HCT116 (cell line): ENCODE data around the gene DEPDC1B. TPM values are rescaled to one million over a fixed set of nuclear protein-coding genes. Genes with fewer than 3 reads are reported as not detected.

Source experiments
- ATAC-seq: fragments of 200-7000 bp; cut with Tn5 transposase; 2 replicates; pipeline ENCODE4 v1.9.1; 2020; ENCODE audit warnings: mild to moderate bottlenecking, moderate library complexity
- BruUV-seq: library from RNA; stranded (reverse); fragments of 400-500 nt; replicated peaks from 2 replicates; lab custom pipeline; 2021; lab: Mats Ljungman, UMichigan
- CTCF ChIA-PET: fragments of 300-600 bp; sonication (Branson Sonifier 250); formaldehyde crosslinking; loops from one replicate; lab custom pipeline; 2021; ENCODE audit warnings: antibody characterized with exemption; lab: Charles Lee
- POLR2A ChIA-PET: fragments of 300-600, 350-600 bp; sonication (Branson Sonifier 250); formaldehyde crosslinking; loops from one replicate; lab custom pipeline; 2021; ENCODE audit warnings: antibody characterized with exemption; lab: Charles Lee
- RAD21 ChIA-PET, 2 experiments: fragments of 300-600 bp; sonication (Branson Sonifier 250); formaldehyde crosslinking; loops; one replicate each; lab custom pipeline; 2023; ENCODE audit warnings: low total read pairs in 2 of 2; ENCODE audit not compliant: uncharacterized antibody in 2 of 2, unreplicated experiment in 2 of 2, low non-redundant PET in 1 of 2; lab: Charles Lee
- DNase-seq: peaks from one replicate; pipeline ENCODE4 v3.0.0-alpha.2; 2010; ENCODE audit warnings: low read depth, low spot score
- H2AFZ ChIP-seq: fragments of 200-600 bp; shearing (Covaris generic), sonication (generic); 2 replicates; pipeline ENCODE4 v1.6.1; 2017; ENCODE audit warnings: low read depth, mixed run types, mixed read lengths, antibody characterized with exemption, low read length; ENCODE audit not compliant: poor library complexity, severe bottlenecking
- H3K27ac ChIP-seq: 2 replicates; pipeline ENCODE4 v1.5.1; 2012; ENCODE audit warnings: low read depth, low read length
- H3K27me3 ChIP-seq: fragments of 200-600 bp; sonication (generic); 2 replicates; pipeline ENCODE4 v1.6.1; 2016; ENCODE audit warnings: mixed run types, low read length, mixed read lengths; ENCODE audit not compliant: insufficient read depth
- H3K36me3 ChIP-seq, 2 experiments: fragments of 200-500 bp in 1 of 2; fragments of 200-600 bp in 1 of 2; sonication (Bioruptor generic) in 1 of 2; sonication (generic) in 1 of 2; 2 replicates each; pipeline versions ENCODE4 v1.5.1 to v1.6.1; 2014 to 2016; ENCODE audit warnings: low read length in 2 of 2, inconsistent platforms in 1 of 2, mixed read lengths in 1 of 2, mixed run types in 1 of 2; ENCODE audit not compliant: insufficient read depth in 2 of 2, control insufficient read depth in 1 of 2
- H3K4me1 ChIP-seq, 2 experiments: fragments of 200-600 bp in 1 of 2; sonication (generic) in 1 of 2; 2 replicates each; pipeline versions ENCODE4 v1.5.1 to v1.6.1; 2012 to 2017; ENCODE audit warnings: low read length in 2 of 2, inconsistent platforms in 1 of 2, mild to moderate bottlenecking in 1 of 2, mixed read lengths in 1 of 2, mixed run types in 1 of 2, moderate library complexity in 1 of 2; ENCODE audit not compliant: insufficient read depth in 2 of 2, control insufficient read depth in 1 of 2
- H3K4me2 ChIP-seq: fragments of 200-600 bp; sonication (generic); 2 replicates; pipeline ENCODE4 v1.6.1; 2017; ENCODE audit warnings: mixed run types, low read length, mixed read lengths
- H3K4me3 ChIP-seq, 2 experiments: fragments of 200-600 bp in 1 of 2; sonication (generic) in 1 of 2; replicated peaks in 1 of 2; 2 replicates each; pipeline ENCODE4 v1.5.1; 2011 to 2016; ENCODE audit warnings: low read length in 2 of 2, control low read depth in 1 of 2, low read depth in 1 of 2, mild to moderate bottlenecking in 1 of 2, mixed read lengths in 1 of 2, mixed run types in 1 of 2
- H3K79me2 ChIP-seq: fragments of 200-600 bp; sonication (generic); 2 replicates; pipeline ENCODE4 v1.6.1; 2017; ENCODE audit warnings: mild to moderate bottlenecking, mixed run types, low read length, moderate library complexity, mixed read lengths; ENCODE audit not compliant: insufficient read depth
- H3K9ac ChIP-seq: fragments of 200-600 bp; sonication (generic); 2 replicates; pipeline ENCODE4 v1.6.1; 2016; ENCODE audit warnings: low read length, mixed read lengths
- H3K9me2 ChIP-seq: fragments of 200-600 bp; sonication (generic), shearing (Covaris generic); 2 replicates; pipeline ENCODE4 v1.6.1; 2017; ENCODE audit warnings: mixed run types, mild to moderate bottlenecking, moderate library complexity; ENCODE audit not compliant: insufficient read depth
- H3K9me3 ChIP-seq, 2 experiments: fragments of 200-500 bp in 1 of 2; fragments of 200-600 bp in 1 of 2; sonication (Bioruptor generic) in 1 of 2; sonication (generic) in 1 of 2; 2 replicates each; pipeline ENCODE4 v1.6.1; 2014 to 2017; ENCODE audit warnings: low read length in 2 of 2, mixed read lengths in 2 of 2, inconsistent platforms in 1 of 2, low read depth in 1 of 2, mild to moderate bottlenecking in 1 of 2, mixed run types in 1 of 2, moderate library complexity in 1 of 2; ENCODE audit not compliant: control insufficient read depth in 1 of 2, insufficient read depth in 1 of 2
- H4K20me1 ChIP-seq: fragments of 200-600 bp; sonication (generic), shearing (Covaris generic); 2 replicates; pipeline ENCODE4 v1.6.1; 2017; ENCODE audit warnings: mixed run types, mild to moderate bottlenecking, moderate library complexity; ENCODE audit not compliant: insufficient read depth
- EGR1 ChIP-seq: IDR thresholded peaks from 2 replicates; pipeline ENCODE4 v1.6.1; 2012; ENCODE audit warnings: low read depth
- EZH2phosphoT487 ChIP-seq: fragments of 200-600 bp; IDR thresholded peaks from 2 replicates; pipeline ENCODE4 v1.6.1; 2018; ENCODE audit warnings: antibody characterized with exemption, borderline replicate concordance
- FOSL1 ChIP-seq: IDR thresholded peaks from 2 replicates; pipeline ENCODE4 v1.6.1; 2012; ENCODE audit warnings: low read depth
- POLR2A ChIP-seq: IDR thresholded peaks from 2 replicates; pipeline ENCODE4 v1.7.0; 2011; ENCODE audit warnings: borderline replicate concordance; ENCODE audit not compliant: insufficient read depth, insufficient read length; ENCODE audit errors: extremely low read depth
- TCF7L2 ChIP-seq: IDR thresholded peaks from 2 replicates; pipeline ENCODE4 v1.7.0; 2011; ENCODE audit warnings: borderline replicate concordance, inconsistent platforms; ENCODE audit not compliant: insufficient read depth, insufficient read length; ENCODE audit errors: extremely low read depth
- YY1 ChIP-seq: IDR thresholded peaks from 2 replicates; pipeline ENCODE4 v1.6.1; 2011; ENCODE audit warnings: low read length, low read depth, moderate library complexity, mild to moderate bottlenecking; ENCODE audit not compliant: insufficient replicate concordance; ENCODE audit errors: extremely low read depth
- ZFX ChIP-seq: fragments of 450-650 bp; IDR thresholded peaks from 2 replicates; pipeline ENCODE4 v1.6.1; 2017
- ZNF274 ChIP-seq: fragments of 200-500 bp; sonication (Bioruptor generic); IDR thresholded peaks from 2 replicates; pipeline ENCODE4 v1.6.1; 2014; ENCODE audit warnings: mild to moderate bottlenecking, low read depth, low read length, inconsistent platforms
- intact Hi-C: fragments of 100-400 bp; cut with micrococcal nuclease; formaldehyde crosslinking; loops from 2 replicates; pipeline ENCODE4 v1.10.0; 2022
- total RNA-seq: library from RNA; stranded (reverse); gene quantifications from one replicate; pipeline ENCODE4 v1.2.1, GENCODE V29; 2021; ENCODE audit not compliant: unreplicated experiment
- TF ChIP-seq, protein P1 (sequence below): IDR thresholded peaks from 2 replicates; pipeline ENCODE4 v1.6.1; 2012

The DEPDC1B gene
- total RNA-seq, 1 experiment from 2014 or later: 39.7 TPM

DNA sequence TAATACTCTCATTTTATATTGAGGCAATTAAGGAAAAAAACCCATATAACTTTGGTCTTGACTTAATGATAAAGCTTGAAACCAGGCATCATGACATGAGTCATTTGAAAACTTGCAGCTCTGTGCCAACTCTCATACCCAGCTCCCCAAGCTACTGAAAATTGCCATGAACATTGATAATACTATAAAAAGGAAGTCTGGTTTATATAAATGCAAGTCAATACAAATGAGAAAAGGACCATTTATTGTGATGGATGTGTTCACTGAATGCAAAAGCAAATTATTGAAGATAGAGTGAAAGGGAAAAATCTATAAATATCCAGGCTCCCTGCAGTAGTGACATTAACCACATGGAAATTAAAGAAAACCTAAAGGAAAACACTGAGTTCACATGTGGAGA lies 116.3 kb downstream of the DEPDC1B start:
- TF ChIP-seq, protein P1, sequence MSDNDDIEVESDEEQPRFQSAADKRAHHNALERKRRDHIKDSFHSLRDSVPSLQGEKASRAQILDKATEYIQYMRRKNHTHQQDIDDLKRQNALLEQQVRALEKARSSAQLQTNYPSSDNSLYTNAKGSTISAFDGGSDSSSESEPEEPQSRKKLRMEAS: no peak
- TF ChIP-seq EGR1: no peak
- TF ChIP-seq FOSL1: no peak
- no peak for TF ChIP-seq POLR2A
- no peak for TF ChIP-seq ZFX
- Histone ChIP-seq H4K20me1 (no peaks in the 10 kb centered on the region), H3K27ac (no peak overlapping the region), H3K36me3 (no peaks in the 10 kb centered on the region), H3K4me3 (no peak overlapping the region), H3K27me3 (no peaks in the 10 kb centered on the region), H3K79me2 (no peaks in the 10 kb centered on the region), H3K9me3 (no peaks in the 10 kb centered on the region), H3K4me1 (no peaks in the 10 kb centered on the region), H2AFZ (no peak overlapping the region), H3K4me2 (no peak overlapping the region), H3K9ac (no peak overlapping the region), H3K9me2 (no peaks in the 10 kb centered on the region)
- DNase-seq (no peak), ATAC-seq (no peak)
- CTCF ChIA-PET: no interaction called here
- no TSS peak for BruUV-seq
- POLR2A ChIA-PET: no interaction called here
- RAD21 ChIA-PET: no interaction called here
- intact Hi-C loops: no loop called here

DNA sequence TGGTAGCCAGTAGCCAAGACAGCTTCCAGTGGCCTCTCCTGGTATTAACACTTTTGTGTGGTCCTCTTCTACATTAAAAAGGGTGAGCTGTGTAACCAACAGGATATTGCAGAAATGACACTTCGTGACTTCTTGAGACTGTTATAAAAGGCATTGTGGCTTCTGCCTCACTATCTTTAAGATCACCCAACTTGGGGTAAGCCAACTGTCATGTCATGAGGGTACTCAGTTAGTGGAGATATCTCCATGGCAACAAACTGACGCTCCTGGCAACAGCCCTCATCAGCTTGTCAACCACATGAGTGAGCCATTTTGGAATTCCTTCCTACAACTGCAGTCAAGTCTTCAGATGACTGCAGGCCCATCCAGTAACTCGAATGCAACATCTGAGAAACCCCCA lies 121.7 kb downstream of the DEPDC1B start:
- CTCF ChIA-PET: no interaction called here
- Histone ChIP-seq H3K4me1 (no peaks in the 10 kb centered on the region), H3K79me2 (no peaks in the 10 kb centered on the region), H3K4me2 (no peak overlapping the region), H3K36me3 (no peaks in the 10 kb centered on the region), H3K9ac (no peak overlapping the region), H2AFZ (no peak overlapping the region), H3K27ac (no peak overlapping the region), H4K20me1 (no peaks in the 10 kb centered on the region), H3K9me2 (no peaks in the 10 kb centered on the region), H3K4me3 (no peak overlapping the region), H3K9me3 (no peaks in the 10 kb centered on the region), H3K27me3 (no peaks in the 10 kb centered on the region)
- ATAC-seq (no peak), DNase-seq (no peak)
- intact Hi-C loops: no loop called here
- RAD21 ChIA-PET: no interaction called here
- TF ChIP-seq EZH2phosphoT487 (no peak), TCF7L2 (no peak), ZNF274 (no peak), YY1 (no peak)
- POLR2A ChIA-PET: no interaction called here
- BruUV-seq: no TSS peak
